Measurements from ENCODE around the gene SFMBT2.
"Not testable (repeated sequence)": the region's sequence is repeated elsewhere in the genome, so short reads cannot be mapped to it uniquely, and the experiment has no call there.

SFMBT2 gene

GRCh38 chr10:7182327-7182726, 228.5 kb downstream of the SFMBT2 start:
- DNase-seq, result not testable (repeated sequence)

- DNase-seq, result no peak
These were observed 229.4 kb downstream of the SFMBT2 start for GRCh38 chr10:7181420-7181819.

DNA sequence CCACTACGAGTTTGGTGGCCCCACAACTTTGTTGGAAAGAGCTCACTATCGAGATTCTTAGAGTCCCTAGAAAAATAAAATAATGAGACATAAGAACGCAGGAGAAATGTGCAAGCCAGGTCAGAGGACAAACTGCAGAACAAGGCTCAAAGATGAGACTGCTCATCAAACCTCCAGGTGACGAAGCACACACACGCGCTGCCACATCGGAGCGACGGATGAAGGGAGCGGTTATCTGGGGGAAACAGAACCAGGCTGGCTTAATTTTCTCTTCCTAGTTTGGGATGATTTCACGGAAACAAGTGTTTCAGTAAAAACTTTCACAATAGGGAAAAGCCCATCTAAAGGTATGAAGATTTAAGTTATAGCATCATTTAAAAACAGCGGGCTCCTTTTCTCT, 231.3 kb downstream of the SFMBT2 start:
- no peak for DNase-seq

DNA sequence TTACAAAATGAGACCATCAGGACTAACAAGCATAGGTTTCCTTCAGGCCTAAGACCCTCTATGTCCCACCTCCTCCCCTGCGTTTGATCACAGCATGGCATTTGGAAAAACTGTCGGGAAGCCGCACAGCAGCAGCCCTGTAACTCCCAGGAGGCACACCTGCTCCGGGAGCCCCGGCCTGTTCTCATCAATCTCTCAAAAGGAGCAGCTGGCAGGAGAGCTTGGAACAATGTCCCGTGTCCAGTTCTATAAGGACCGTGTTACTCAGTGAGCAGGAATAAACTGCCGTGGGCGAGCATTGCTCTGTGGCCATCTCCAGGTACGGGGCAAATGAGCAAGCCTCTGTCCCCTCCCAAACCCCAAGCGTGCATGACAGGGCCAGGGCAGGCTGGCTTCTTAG, 236.9 kb downstream of the SFMBT2 start:
- no peak for DNase-seq

DNA sequence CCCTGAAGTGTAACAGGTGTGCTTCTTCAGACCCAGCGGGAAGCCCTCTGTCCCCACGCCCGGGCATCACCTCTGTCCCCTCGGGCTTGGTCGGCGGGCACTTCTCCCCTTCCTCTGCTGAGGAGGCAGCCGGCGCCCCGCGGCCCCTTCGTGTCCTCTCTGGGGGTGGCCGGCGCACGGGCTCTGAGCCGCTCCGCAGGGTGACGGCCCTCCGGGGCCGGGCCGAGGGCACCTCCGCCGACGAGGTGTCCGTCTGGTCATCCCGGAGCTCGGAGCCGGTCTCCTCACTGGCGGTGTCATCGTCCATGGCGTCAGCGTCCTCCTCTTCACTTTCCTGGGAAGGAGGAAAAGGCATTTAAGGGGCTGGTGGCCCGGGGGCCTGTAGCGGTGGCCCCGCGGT, 239.0 kb downstream of the SFMBT2 start:
- no peak for DNase-seq

DNA sequence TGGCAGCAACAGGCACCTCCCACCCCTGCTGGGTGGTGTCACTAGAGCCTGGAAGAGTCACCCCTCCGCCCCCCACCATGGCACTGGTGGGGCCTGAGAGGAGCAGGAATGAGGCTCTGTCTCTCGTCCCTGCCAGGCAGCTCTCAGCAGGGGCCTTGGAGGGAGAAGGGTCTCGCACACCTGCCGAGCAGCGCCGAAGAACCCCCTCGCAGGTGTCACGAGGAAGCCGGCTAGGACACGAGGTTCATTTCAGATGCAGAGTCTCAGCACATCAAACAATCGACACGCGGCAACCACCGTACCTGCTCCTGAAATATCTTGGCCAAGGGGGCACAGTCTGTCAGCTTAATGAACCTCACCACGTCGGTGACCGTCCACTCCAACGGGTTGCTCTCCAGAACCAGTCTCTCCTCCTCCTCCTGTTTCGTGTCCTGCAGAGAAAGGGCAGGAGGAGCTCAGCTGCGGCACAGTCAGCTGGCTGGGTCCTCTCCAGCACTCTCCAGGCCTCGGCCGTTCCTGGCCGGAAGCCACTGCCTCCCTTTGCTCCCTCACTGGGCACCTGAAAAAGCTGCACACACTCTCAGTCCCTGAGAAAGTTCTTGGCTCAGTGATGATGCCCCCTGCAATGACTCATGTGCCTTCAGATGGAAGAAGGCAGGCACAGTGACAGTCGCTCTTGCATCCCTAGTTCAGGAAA, 240.1 kb downstream of the SFMBT2 start:
- DNase-seq, result no peak

GRCh38 chr10:7168414-7168813, 242.4 kb downstream of the SFMBT2 start:
- DNase-seq, result no peak

DNA sequence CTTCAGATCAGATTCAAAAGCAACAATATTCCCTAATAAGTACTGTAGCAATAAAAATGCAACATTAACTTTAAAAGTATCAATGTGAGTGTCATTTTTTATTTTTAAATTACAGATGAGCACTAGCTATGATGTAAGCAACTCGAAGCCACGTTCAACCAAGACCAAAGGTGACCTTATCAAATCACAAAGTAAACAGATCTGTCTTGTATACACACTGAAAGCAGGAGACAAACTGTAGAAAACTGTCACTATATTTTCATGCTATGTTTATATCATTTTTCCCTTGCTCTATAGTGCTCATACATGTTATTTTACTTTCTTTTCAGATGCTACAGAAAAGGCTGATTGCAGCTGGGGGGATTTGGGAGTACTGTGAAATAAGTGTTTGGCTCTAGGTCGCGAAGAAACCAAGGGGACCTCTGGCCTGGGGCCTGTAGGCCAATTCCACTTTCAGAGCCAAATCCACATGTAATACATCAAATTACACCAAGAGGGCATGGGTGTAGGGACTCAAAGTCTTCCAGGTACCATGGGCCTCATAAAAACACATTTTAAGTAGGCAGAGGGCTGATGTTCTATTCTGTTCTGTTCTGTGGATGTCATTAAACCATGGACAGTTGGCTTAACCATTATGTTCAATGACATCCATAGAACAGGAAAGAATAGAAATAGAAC, 245.2 kb downstream of the SFMBT2 start:
- no peak for DNase-seq

DNA sequence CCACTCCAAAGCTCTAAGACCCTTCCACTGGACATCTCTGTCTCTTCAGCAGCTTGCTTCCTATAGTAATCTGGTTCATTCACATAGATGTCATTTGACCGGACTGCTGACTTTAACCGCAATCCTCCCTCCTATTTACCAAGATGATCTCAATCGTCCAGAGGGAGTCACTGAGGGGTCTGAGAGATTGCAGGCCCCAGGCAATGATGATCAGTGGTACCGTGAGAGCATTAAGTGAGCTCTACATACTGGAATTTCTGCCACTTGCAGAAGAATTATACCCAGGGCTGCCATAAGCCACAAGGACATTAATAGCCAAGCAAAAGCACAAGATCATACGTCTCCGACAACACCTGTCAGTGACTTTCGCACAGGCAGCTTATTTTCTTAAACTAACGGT, 245.9 kb downstream of the SFMBT2 start:
- DNase-seq, result no peak

DNA sequence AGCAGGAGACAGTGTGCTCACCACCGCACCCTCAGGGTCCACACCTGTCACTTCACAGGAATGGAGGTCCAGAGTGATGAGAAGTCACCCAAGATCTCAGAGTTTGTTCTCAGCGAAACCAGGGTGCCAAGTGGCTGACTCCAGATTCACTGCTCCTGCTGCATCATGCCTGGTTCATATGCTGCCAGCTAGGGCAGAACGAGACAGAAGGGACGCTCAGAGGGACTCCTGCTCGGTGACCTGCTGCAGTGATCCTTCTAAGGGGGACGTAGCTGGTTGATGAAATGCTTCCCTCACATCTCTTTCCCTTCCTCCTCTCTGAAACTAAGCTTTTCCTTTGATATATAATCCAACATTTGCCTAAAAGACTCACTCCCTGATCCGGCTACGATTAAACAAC, 248.5 kb downstream of the SFMBT2 start:
- DNase-seq, result no peak

DNA sequence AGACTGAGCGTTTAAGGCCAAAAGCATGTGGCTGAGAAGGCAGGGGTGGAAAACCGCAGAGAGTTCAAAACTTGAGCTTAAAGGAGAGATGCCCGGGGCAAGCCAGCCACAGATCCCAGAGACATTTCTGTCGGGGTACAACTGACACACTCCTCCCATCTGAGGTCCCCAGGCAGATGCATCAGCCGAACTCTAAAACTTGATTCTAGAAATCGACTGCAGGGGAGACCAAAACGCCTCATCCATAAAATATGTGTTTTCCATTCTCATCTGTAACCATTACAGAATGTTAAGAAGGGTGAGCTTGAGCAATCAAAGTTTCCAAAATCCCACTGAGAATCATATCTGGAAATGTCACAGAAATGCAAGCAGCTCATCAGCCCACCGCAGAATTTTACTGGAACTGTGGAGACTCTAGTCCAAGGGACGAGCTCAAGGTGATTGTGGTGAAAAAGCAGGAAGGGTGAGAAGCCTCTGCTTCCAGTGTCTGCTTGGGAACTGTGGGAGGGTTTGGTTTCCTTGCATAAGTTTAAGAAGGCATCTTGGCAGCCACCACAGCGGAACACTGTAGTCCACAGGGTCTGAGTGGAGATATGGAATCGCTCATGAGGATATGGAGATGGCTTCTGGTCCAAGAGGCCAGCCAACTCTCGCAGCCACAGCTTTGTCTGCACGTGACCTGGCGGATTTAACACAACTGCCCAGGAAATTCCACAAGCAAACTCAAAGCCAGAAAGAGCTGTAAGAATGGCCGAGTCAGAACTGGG, 249.2 kb downstream of the SFMBT2 start:
- no peak for DNase-seq

- no peak for DNase-seq
These were observed 250.9 kb downstream of the SFMBT2 start for GRCh38 chr10:7159928-7160327.

DNA sequence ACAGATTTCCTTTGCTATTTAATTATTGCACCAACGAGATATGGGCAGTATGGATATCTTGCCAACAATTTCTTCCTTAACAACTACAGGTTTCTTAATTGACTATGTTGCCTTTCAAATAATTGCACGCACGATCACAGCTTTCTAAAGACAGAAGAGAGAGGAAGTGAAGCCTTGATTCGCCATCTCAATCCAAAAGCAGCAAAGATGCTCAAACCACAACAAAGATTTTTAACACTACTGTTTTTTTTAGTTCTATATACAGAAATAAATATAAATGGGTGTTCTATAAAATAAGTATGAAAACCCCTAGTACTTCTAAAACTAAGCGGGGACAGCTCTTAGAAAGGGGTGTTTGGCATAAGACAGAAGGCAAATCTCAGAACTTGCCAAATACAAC, 251.3 kb downstream of the SFMBT2 start:
- no peak for DNase-seq

DNA sequence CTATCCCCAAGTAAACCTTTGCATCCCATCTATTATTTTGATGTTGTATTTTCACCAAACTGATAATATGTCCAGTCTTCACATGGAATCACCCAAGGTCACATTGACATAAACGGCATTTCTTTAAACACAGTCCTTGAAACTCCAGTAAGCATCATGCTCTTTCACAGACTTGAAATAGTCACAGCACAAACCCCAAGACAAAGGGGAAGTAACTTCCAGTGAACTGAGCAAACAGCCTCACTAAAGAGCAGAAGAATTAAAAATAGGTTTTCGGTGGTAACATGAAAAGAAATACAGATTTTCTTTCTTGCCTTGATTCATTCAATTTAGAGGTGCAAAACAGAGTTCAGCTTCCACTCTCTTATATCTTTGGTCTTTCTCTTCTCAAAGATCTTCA, 253.7 kb downstream of the SFMBT2 start:
- no peak for DNase-seq

DNA sequence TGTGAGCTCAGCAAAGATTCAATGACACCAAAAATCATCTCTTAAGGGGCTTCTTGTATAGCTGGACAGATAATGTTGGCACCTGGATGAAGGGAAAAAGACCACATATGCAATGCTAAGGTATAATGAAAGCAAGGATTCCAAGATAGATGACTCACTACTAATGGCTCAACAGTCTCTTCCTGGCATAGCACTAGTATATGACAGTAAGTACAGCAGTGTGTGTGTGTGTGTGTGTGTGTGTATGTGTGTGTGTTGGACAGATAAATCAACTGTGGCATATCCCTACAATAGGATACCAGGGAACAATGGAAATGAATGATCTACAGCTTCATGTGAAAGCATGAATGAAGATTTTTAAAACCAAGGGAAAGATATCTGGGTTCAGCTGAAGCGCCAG, 257.1 kb downstream of the SFMBT2 start:
- DNase-seq, result no peak

DNA sequence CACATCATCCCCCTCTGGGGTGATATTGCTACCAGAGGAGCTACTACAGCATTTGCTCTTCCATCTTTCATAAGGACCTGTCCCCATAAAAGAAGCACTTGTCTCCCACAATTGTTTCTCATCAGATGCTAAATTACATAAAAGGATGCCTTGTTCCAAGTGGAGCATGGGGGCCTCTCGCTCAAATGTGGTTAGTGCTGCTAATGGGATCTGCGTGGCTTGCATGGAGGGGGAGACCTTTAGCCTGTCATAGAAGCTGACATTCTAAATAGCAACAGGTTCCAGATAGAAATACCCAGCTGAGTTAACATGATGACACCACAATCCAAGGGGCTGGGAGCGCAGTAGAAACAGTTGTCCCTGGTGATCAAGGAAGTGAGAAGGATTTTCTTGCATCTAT, 257.9 kb downstream of the SFMBT2 start:
- DNase-seq, result no peak

GRCh38 chr10:7152341-7152740, 258.5 kb downstream of the SFMBT2 start:
- DNase-seq, result no peak

DNA sequence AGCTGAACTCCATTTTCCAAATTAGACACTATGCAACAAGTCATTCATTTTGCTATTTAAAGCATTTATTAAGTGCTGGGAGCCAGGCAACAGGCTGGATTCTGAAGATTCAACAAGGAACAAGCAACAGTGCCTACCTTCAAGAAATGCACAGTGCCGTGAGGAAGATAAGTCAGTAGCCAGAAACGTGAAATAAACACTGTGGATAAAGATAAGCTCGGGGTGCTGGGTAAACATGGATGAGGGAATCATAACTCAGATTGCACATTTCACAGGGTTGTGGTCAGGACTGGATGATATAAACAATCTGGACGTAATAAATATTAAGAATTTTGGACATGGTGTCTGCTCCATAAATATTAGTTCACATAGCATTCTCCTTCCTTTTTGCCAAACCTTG, 259.3 kb downstream of the SFMBT2 start:
- no peak for DNase-seq

- no peak for DNase-seq
These were observed 260.5 kb downstream of the SFMBT2 start for GRCh38 chr10:7150349-7150748.

DNA sequence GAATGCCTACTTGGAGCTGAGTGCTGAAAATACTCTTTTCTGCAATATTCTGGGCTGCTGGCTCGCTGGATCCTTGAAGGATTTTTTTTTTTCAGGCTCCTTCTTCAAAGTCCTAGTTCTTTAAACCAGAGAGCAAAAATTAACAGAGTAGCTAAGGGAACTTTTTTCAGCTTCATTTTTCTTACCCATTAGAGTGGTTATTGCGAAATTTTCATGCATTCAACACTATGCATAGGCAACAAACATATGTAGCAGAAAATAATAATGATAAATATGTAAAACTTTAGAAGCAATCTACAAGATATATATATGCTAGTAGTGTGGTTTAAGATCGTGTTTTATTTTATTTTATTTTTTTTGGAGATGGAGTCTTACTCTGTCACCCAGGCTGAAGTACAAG, 264.6 kb downstream of the SFMBT2 start:
- no peak for DNase-seq

DNA sequence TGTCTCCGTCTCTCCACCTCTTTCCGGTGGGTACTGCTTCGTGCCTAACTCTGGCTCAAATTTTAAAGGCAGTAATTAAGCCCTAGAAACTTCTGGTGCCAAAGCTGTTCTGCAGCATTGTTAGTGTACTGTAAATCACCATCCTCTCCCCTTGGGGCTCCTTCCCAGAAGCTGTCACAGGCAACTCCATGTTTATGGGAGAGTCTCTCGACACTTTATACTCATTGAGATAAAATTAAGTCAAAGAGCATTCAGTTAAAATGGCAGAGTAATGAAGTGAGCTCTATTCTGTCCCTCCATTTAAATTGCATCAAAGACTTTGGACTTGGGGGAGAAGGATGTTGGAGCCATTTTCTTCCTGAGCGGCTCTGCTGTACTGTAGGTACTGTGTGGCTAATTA, 274.8 kb downstream of the SFMBT2 start:
- DNase-seq, result no peak

DNA sequence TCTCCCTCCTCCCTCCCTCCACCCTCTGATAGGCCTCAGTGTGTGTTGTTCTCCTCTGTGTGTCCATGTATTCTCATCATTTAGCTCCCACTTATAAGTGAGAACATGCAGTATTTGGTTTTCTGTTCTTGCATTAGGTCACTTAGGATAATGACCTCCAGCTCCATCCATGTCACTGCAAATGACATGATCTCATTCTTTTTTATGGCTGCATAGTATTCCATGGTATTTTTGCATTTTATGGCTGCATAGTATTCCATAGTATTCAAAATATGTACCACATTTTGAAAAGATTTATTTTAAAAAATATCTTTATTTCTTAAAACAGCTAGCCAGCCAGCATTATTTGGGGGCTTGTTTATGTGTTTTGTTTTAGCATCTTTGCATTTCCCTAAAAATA, 275.6 kb downstream of the SFMBT2 start:
- DNase-seq, result no peak

DNA sequence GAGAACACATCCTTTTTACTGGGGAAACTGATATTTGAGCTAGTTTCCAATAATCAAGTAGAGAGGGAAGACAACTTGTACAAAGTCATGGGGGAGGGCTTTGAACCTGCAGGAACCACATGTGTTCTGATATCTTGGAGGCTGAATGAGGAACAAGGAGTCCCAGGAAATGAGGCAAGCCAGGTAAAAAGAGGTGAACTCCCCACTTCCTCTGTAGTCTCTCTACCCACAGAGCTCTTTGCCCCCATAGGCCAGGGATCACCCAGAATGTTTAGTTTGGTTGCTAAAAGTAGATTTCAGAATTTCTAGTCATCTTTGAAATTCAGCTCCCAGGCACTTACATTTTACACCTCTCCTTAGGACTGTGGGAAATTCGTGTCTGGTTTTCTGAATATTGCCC, 276.4 kb downstream of the SFMBT2 start:
- DNase-seq, result no peak

DNA sequence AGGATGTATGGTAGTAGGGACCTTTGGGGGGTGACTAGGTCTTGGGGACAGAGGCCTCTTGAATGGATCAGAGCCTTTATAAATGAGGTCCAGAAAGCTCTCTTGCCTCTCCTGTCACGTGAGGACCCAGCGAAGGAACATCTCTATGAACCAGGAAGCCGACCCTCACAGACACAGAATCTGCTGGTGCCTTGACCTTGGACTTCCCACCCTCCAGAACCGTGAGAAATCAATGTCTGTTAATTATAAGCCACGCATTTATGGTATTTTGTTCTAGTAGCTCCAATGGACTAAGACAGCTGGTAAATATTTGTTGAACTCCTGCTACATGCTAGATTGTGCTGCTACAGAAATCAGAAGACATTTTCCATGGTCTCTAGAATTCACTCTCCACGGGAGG, 276.9 kb downstream of the SFMBT2 start:
- DNase-seq, result no peak

All from right kidney (tissue), 1 donor.